Ramos (cell line): ENCODE measurements around the gene ASAP2.

Experiments
- in situ Hi-C: fragments of 300-500 bp; cut with MboI; formaldehyde crosslinking; loops from one replicate; pipeline ENCODE4 v1.14.3; 2022; ENCODE audit warnings: low sequenced_read_pairs; ENCODE audit not compliant: unreplicated experiment

ASAP2 gene

DNA sequence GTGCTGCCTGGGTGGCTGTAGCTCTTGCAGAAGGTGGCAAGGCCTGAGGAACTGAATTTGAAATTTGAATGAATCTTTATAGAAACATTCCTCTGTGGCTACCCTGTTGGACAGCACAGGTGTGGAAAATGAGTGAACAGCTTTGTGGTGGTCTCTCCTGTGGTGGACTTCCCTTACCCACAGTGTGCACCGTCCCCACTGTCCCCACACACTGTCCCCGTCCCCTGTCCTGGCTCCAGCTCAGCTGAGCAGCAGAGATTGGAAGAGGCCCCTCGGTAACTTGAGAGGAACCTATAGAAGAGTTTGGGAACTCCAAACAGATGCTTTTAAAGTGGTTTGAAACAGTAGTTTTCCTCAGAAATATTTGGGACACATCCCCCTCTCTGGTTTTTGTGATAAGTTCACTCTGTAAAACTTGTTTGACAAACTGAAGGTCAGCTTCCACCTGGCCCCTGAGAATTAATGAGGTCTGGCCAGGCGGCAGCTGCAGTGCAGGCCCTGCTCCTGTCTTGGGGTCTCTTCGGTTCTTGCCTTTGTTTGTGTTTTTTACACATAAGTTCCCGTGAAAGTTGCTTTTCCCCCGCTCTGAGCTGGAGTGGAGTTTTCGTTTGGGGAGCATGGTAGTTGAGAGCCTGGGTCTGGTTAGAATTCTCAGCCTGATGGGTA, 63.2 kb downstream of the ASAP2 start:
- in situ Hi-C loops, result no loop called here

DNA sequence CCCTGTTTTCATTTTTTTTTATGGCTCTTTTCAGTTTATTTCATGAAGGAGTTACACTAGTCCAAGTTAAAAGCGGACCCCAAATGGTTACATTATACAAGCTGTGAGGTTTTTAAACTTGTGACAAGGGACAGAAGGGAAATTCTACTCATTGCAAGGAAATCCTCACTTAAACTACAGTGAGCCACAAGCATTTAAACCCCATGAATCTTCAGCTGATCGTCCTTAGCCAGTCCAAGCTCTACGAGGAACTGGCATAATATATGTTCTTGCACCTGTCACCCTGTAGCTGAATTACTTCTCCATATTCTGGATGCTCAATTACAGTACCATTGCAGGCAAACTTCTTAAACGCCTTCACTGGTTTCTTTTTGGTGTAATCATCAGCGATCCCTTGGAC, 64.5 kb downstream of the ASAP2 start:
- in situ Hi-C loops, result no loop called here

DNA sequence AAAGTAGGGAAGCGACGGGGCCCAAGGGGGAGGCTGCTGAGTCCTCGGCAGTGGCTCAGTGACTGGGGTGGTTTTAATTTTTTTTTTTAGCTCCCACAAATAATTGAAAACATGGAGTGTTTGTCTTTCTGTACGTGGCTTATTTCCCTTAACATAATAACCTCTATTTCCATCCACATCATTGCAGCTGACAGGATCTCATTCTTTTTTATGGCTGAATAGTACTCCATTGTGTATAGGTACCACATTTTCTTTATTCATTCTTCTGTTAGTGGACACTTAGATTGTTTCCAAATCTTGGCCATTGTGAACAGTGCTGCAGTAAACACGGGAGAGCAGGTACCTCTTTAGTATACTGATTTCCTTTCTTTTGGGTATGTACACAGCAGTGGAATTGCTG, 65.1 kb downstream of the ASAP2 start:
- in situ Hi-C loops, result no loop called here

DNA sequence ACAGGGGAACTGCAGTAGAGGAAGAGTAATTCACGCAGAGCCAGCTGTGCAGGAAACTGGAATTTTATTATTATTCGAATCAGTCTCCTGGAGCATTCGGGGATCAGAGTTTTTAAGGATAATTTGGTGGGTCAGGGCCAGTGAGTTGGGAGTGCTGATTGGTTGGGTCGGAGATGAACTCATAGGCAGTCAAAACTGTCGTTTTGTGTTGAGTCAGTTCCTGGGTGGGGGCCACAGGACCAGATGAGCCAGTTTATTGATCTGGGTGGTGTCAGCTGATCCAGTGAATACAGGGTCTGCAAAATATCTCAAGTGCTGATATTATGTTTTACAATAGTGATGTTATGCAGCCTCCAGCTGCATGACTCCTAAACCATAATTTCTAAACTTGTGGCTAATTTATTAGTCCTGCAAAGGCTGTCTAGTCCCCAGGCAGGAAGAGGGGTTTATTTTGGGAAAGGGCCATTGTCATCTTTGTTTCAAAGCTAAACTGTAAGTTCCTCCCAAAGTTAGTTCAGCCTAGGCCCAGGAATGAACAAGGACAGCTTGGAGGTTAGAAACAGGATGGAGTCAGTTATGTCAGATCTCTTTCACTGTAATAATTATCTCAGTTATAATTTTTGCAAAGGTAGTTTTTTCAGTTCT, 67.0 kb downstream of the ASAP2 start:
- in situ Hi-C loops, result no loop called here

DNA sequence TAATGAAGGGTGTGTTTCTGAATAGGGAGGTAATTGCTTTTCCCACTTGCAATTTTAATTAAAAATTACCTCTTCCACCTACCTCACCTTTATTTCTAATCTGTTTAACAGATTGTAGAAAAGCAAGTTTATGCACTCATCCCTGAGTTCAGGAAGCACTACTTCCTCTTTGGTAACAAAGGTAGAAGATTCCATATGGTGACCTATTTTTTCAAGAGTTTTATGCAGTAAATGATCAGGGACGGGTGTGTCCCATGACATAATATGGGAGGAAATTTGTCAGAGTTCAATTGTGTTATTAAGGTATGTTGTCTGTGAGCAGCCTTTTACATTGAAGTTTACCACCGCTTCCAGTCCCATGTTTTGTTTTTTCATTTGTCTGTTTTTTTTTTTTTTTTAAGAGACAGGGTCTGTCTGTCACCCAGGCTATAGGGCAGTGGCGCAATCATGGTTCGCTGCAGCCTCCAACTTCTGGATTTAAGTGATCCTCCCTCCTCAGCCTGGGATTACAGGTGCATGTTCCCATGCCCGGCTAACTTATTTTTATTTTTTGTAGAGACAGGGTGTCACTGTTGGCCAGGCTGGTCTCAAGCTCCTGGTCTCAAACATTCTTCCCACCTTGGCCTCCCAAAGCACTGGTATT, 68.2 kb downstream of the ASAP2 start:
- in situ Hi-C loops, result no loop called here

DNA sequence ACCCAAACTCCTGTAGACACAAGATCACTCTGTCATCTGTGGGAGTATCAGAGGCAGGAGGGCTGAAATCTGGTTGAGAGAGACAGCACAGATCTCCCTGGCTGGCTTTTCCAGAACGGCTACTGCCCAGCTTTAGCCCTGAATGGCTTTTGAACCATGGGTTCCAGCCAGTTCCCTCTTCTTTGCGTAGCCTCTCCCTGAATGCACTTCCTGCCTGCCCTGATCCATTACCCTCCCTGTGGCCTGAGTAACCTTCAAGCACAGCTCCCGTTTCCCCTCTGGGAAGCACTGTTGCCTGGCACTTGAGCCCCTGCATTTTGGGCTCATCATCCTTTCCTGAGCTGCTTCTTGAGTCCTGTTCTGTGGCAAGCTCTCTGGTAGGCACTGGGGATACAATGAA, 68.8 kb downstream of the ASAP2 start:
- in situ Hi-C loops, result no loop called here

DNA sequence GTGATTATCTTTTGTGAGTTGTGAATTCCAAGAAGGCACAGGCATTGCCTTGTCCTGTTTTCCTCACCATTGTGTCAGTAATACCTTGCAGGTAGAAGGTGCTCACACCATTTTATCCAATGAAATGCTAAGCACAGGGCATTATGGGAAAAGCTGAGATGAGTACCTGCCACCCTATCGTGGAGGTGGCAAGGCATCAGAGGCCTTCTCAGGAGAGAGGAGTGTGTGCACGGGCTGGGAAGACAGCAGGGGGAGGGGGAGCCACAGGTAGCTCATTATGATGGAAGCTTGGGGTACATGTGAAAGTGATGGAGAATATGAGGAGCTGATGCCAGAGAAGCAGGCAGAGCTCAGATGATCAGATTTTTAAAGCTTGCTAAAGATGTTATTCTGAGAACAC, 69.5 kb downstream of the ASAP2 start:
- in situ Hi-C loops, result no loop called here

DNA sequence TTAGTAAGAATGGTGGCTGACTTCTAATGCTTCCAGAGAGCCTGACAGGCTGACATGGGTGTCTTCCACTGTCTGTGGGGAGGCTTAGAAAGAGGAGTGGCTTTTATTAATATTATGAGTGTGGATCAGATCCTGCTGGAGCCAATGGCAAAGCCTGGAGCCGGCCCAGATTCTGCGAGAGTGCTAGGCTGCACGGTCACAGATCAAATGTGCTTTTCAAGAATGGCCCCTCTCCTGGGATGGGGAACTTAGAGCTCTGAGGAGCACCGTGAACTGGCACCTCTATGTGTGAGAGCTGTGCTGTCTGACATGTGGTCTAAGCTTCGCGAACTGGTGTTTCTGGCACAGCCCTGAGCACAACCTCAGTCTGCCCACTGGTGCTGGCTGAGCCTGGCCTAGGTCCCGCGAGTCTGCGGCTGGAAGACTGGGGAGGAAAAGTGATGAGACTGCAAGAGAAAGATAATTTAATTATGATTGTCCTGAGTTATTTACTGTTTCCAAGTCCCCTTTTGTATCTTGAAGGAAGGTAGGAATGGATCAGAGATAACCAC, 70.4 kb downstream of the ASAP2 start:
- in situ Hi-C loops, result no loop called here

DNA sequence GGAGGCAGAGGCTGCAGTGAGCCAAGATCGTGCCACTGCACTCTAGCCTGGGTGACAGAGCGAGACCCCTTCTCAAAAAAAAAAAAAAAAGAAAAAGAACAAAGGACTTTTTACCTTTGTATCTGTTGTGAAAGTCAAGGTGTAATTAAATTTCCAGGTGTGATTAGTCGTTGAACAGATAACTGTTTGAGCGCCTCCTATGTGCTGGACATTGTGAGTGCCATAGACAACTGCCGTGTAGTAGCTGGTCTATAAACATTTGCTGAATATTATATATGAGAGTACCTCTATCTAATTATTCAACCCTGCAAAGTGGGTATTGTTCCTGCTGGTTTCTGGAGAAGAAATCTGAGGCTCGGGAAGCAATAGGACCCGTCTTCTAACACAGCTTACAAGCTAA, 71.8 kb downstream of the ASAP2 start:
- in situ Hi-C loops, result no loop called here

DNA sequence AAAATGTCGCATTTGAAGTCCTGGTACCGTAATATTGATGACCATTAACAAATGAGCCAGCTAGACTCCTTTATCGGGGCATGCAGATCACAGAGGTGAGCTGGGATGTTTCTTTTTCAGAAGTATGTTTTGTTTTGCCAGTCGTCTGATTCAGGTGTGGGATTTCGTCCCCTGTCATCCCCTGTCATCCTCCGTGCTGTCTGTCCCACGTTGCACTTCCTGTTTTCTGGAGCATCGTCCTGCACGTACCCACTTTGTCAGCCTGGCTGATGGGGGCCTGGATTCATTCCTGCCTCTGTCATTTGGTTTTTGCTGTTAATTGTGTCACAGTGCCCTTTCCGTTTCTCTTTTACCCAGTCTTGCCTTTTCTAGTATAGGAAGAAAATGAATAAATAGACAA, 72.8 kb downstream of the ASAP2 start:
- in situ Hi-C loops, result no loop called here

DNA sequence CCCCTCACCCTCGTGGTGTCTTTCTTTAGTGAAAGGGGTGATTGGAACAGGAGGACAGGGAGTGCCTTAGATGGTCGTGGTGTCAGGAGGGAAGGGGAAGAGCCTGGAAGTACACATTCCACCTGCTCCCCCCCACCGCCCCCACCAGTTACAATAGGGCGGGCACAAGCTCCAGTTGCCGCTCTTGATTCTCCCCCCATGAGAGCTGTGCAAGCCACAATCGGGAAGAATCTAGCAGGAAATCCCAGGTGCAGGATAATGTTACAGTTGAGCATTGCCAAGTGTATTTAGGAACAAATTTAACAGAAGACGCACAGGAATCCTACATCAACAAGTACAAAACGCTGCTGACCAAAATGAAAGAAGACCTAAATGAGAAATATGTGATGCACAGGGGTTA, 73.6 kb downstream of the ASAP2 start:
- in situ Hi-C loops, result no loop called here

DNA sequence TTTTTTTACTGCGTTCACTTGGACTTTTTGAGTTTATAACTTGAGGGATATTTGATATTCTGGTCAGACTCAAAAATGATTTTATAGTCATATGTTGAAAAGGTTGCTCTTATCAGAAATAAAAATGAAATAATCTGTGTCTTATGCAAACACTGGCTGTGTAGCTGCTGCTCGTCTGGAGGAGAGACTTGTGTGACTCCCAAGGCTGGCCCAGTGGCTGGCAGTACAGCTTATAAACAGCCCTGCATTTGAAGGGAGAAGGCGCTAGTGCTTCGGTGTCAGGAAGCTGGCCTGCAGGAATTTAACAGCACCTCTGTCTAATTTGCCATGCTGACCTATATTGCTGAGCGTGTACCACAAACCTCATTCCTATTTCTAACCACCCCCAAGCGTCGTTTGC, 74.5 kb downstream of the ASAP2 start:
- in situ Hi-C loops, result no loop called here

DNA sequence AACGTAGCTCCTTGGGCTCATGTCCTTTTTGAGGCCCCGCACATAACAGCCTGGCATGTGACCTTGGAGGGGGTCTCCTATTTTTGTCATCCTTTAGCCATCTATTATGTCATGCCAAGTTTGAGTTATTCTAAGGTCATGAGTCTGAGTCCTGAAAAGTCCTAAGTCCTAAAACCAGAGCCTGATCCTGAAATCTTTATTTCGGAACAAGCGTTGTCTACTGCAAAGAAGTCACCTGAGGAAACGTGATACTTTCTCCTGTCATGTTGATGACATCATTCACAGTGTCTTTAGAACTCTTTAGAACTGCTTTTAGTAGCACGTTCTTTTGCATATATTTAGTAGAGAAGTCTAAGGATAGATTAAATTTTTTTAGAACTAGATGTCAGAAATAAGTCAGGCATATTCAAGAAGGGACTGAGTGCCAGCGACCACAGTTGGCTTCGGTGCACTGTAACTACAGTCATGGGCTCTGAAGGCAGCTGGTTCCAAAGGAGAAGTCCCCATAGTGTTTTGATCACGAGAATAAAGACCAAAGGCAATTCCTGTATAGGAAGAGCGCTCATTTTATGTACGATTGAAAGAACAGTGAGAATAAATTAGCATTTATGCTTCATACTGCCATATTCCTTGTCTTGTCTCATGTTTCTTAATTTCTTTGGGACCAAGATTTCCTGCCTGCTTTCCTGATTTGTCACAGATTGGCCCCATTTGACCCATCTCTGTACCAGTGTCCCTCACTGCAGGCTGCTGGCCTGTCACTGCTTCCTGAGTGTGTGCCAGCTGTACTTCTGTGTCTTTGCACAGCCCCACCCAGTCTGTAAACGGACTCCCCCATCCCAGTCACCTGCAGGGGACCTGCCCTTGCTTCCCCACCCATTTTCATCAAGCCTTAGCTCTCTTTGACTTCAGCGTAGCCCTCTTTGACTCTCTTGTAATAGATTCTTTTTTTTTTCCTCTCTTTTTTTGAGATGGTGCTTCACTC, 75.8 kb downstream of the ASAP2 start:
- in situ Hi-C loops, result no loop called here

DNA sequence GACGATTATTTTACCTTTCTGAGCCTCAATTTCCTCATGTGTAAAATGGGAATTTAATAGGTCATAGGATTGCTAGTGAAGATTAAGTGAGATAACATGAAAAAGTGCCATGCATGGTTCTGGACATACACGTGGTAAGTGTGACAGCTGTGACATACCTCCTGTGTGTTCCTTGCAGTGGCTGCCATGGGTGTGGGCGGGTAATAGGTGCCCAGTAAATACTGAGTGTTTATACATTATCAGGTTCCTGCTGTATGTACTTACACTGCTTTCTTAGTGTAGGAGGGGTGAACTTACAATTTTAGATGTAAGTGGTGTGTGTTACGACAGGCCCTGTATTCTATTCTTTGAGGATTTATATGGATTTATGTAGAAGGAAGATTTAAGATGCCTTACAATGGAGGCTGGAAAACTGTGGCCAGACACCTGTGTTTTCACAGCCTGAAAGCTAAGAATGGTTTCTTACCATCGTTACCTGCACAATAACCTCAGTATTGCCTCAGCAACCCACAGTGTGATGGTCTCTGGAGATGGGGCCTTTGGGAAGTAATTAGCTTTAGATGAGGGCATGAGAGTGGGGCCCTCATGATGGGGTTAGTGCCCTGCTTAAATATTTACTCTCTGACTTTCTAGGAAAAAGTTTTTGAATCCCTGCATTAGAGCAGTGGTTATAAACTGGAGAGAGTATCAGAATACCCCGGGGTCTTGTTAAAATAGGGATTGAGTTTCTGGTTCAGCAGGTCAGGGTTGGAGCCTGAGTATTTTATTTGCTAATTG, 78.1 kb downstream of the ASAP2 start:
- in situ Hi-C loops, result no loop called here

DNA sequence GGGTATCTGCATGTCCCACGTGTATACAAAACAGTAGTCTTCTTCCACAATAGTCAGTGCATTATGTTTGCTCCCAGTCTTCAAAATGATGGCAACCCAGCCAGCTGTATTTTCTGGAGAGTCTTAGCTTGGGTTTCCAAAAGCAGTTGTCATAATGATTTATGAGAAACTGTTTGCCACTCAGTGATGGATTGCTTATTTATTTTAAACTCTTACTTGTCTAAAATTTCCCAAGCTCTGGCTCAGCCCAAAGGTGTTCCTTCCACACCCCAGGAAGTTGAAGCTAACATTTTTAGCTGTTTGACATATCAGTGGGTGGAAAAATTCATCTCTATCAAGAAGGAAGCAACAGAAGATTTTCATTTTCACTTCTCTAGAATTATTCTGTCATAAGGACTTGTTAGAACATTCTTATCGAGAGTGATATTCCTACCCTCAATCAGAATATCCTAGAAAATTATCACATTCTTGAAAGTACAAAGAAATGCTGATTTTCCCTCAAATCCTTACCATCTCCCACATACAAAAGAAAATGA, 78.8 kb downstream of the ASAP2 start:
- in situ Hi-C loops, result no loop called here

DNA sequence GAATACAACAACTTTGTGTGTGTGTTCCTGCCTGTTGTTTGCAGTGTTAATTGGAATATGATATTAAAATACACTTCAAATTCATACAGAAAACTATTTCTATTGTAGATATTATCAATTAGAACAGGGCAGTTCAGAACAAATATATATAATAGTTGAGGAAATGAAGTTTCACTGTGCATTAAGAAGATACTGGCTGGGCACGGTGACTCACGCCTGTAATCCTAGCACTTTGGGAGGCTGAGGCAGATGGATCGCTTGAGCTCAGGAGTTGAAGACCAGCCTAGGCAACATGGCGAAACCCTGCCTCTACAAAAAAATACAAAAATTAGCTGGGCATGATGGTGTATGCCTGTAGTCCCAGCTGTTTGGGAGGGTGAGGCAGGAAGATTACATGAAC, 79.3 kb downstream of the ASAP2 start:
- in situ Hi-C loops, result no loop called here

DNA sequence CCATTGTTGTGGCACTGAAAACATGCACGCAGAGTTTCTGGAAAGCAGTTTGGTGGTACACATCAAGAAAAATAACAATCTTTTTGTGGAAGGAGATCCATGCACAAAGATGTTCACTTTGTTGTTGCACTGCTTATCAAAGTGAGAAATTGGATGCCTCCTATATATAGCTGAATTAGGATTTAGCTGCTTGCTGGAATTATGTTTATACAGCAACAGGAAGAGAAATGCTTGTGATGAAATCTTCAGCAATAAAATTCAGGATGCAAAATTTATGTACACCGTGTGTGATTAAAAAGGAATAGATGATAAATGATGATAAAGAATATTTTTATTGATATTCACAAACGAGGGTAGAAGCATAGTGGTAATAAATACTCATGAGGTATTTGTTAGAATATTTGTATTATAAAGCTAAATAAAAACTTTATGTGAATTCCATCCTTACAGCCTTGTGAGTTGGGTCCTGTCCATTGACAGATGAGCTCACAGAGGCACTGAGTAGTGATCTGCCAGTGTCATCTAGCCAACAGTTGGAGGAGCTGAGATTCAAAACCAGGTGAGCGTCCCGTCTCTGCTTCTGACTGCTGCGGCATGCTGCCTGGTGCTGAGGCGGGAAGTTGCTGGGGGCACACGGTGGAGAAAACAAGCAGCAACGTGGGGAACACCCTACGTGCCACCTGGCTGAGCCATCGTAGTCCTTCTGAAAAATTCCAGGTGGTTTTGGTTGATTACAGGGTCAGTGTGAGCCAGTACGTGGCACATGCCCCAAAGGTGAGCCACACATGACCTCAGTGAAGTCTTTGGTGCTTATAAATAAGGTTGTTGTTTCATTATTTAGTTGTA, 80.2 kb downstream of the ASAP2 start:
- in situ Hi-C loops, result no loop called here

DNA sequence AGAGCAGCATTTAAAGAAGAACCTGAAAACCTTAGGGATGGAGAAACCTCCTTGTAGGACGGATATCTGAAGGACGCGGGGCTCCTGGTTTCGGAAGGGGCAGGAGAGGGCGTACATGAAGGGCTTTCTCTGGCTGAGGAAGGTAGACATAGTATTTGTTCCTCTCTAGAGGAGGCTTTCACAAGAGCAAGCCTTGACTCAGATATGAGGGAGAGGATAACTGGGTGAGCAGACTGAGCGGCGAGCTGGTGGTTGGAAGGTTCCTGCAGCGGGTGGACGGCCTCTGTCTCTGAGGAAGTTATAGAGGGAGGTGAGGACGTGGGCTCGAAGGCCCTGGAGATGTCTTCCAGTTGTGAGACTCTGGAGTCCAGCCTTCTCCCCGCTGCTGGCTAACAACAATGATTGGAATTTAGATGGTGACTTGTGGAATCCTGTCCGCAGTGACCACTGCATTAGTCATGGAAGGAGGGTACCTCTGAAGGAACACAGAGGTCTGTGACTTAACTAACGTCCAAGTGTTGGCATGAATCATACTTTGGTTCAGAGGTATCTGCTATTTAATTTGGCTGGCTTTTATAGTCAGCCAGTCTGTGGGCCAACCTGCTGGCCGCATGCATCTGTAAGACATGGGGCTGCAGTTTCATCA, 80.9 kb downstream of the ASAP2 start:
- in situ Hi-C loops, result no loop called here
